Measurements from ENCODE around the gene FITM1.

The FITM1 gene

DNA sequence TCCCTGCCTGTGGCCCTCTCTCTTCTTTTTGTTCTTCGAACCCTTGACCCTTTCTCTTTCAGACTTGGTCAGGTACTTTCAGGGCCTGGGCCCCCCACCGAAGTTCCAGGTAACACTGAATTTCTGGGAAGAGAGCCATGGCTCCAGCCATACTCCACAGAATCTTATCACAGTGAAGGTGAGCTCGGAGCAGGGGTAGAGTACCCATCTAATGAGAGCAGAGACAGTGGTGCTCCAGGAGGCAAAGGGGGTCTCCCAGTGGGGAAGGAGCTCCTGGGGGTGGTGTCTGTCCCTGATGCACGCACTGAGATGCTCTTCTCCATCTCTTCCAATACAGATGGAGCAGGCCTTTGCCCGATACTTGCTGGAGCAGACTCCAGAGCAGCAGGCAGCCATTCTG, 35.3 kb downstream of the FITM1 start:
- DNase-seq: no peak

DNA sequence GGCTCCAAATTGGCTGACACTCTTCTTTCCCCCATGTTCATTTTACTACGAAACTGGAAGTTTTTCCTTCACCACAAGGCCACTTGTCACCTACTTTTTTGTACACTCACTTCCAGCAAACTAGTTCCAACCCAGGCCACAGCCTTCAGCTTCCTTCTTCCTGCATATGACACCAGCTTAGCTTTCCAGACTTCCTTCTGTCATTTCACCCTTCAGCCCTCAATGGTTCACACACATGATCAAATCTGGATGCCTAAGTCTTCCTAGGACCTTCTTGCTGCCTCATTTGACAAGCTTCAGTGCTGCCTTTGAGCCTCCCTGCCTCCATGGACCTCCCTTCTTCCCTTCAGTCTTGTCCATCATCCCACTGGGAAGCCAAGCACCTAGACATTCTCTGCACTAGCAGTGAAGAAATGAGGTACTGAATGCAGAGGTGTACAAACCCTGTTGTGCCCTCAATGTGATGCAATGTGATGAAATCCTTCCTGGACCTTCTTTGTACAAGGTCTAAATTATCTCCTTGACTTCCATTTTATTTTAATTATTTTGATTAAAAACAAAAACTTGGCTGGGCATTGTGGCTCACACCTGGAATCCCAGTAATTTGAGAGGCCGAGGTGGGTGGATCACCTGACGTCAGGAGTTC, 37.1 kb downstream of the FITM1 start:
- DNase-seq: no peak

DNA sequence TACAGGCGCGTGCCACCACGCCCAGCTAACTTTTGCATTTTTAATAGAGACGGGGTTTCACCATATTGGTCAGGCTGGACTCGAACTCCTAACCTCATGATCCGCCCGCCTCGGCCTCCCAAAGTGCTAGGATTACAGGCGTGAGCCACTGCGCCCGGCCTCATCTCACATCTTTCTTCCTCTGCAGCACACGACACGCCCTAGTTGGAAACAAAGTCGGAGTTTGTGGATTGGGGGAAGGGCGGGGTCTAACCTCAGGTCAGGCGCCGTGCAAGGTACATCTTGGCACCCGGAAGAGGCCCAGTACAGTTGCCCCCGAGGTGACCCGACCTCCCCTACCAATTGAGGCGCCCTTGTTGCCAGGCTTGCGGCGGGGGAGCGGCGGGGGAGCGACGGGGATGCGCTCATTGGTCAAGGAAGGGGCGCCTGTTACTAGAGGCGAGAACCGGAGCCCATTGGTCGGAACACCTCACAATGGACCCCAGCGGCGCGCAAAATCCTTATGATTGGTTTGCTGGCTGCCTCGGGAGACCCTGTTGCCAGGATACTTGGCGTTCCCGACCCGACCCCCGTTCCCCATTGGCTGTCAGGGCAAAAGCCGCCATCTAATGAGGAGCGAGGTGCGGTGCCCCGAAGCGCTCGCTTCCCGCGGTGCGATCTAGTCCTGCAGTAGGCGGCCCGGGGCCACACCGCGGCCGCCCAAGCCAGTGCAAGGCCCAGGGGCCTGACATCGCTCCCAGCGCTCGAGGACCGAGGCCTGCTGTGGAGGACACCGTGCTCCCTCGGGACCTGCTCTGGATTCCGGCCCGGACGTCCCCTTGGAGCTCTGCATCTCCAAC, 41.2 kb downstream of the FITM1 start, which contains the start of gene REC8:
Gene REC8, plus strand, starts transcription at position 659 of the 839 bp plus-strand sequence. CDS start 473 bp downstream, outside the sequence.
- no peak for DNase-seq

DNA sequence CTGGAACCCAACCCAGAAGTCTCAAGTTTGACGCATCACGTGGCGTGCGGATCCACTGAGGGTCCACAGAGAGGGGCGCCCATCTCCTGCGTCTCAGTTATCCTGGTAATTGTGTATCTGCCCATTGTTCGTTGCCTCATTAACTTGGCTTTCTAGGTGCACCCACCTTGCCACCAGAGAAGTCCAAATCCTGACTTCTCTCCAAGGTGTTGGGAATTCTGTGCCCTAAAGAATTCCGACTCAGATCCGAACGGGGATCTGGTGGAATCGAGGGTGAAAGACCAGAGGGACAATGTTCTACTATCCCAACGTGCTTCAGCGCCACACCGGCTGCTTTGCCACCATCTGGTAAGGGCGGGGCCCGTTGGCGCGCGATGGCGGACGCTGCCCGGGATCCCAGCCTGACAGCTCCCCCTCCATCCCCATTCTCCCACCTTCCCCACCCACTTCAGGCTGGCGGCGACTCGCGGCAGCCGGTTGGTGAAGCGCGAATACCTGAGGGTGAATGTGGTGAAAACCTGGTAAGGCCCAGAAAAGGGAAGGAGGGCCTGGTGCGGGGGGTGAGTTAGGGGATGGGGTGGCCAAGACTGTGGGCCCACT, 41.9 kb downstream of the FITM1 start:
- no peak for DNase-seq

DNA sequence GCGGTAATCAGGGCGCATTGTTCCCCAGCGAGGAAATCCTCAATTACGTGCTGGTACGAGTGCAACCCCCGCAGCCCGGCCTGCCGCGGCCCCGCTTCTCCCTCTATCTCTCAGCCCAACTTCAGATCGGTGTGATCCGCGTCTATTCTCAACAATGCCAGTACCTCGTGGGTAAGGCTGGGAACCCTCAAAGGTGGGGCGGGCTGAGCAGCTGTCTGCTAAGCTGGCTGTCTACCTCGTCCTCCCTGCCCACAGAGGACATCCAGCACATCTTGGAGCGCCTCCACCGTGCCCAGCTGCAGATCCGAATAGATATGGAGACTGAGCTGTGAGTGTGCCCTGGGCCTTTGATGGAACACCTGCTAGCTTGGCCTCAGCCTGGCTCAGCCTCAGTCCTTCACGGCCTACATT, 42.4 kb downstream of the FITM1 start:
- no peak for DNase-seq

DNA sequence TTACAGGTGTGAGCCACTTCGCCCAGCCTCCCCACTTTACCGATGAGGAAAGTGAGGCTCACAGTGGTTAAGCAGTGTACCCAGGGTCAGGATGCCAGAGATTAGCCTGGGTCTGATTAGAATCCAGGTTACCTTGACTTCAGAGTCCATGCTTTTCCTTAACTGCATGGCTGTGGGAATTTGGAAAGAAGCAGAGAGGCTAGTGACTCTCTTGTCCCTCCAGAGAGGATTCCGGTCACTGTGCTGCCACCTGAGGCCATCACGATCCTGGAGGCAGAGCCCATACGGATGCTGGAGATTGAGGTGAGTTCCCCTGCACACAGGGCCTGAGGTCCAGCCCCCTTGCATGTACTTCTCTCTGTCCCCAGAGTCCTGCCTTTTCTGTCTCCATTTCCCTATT, 46.1 kb downstream of the FITM1 start:
- DNase-seq: no peak

DNA sequence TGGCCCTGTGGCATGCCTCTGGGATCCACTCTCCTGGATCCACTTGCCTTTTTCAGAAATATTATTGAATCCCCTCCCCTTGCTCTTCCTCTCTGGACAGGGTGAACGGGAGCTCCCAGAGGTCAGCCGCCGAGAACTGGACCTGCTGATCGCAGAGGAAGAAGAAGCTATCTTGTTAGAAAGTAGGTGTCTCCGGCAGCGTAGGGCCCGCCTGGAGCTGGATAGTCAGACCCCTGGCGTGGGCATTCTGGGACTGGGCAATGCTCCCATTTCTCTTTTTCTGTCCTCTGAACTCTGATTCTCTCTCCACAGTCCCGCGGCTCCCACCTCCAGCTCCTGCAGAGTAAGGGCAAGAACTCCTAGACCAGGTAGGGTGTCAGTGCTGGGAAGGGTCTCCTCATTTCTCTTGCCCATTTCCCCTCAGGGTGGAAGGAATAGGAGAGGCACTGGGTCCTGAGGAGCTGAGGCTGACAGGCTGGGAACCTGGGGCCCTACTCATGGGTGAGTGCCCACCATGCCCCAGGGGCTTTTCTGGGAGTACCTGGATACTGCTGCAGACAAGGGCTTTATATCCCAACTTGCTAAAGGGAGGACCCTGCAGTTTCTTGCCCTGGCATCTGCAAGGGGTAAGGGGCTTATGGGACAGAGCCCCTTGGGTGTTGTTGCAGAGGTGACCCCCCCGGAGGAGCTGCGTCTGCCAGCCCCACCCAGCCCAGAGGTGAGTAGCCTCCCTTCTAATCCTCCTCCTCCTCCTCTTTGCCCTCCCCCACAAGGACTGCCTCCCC, 46.8 kb downstream of the FITM1 start:
- no peak for DNase-seq

DNA sequence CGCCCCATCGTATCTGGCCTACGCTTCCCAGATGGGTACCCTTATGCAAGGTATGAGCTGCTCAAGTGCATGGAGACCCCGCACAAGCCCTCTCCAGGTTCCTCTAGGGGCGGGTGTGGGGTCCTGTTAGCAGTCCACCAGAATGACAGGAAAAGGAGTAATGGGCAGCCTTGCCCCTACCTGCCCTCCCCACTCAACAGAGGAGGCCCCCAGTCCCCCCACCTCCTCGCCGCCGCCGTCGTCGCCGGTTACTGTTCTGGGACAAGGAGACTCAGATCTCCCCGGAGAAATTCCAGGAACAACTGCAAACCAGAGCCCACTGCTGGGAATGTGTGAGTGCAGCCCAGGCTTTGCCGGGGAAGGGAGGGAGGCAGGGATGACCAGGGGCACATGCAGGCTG, 47.4 kb downstream of the FITM1 start:
- no peak for DNase-seq

DNA sequence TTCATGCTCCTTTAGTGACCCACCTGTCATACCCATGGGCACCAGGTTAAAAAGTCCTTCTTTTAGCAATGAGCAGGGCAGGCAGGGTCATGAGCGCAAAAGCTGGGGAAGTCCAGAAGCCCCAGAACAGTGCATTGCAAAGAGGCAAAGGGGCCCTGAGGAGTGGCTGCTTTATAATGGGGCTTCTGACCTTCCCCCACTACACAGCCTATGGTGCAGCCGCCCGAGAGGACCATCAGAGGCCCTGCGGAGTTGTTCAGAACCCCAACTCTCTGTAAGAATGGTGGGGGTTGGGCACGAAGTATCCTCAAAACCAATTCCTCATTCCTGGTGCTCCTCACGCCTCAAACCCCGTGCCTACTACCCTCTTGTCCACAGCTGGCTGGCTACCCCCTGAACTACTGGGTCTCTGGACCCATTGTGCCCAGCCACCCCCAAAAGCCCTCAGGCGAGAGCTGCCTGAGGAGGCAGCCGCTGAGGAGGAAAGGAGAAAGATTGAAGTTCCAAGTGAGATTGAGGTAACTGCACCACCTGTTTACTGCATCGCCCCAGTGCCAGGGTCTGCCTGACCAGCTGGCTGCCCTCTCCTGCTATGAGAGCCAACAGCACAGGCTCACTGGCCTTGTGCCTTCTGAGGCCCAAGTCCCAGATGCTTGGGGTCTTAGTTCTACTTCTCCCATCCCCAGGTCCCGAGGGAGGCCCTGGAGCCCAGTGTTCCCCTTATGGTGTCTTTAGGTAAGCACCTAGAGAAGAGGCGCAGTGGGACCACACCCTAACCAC, 48.1 kb downstream of the FITM1 start:
- DNase-seq: no peak

DNA sequence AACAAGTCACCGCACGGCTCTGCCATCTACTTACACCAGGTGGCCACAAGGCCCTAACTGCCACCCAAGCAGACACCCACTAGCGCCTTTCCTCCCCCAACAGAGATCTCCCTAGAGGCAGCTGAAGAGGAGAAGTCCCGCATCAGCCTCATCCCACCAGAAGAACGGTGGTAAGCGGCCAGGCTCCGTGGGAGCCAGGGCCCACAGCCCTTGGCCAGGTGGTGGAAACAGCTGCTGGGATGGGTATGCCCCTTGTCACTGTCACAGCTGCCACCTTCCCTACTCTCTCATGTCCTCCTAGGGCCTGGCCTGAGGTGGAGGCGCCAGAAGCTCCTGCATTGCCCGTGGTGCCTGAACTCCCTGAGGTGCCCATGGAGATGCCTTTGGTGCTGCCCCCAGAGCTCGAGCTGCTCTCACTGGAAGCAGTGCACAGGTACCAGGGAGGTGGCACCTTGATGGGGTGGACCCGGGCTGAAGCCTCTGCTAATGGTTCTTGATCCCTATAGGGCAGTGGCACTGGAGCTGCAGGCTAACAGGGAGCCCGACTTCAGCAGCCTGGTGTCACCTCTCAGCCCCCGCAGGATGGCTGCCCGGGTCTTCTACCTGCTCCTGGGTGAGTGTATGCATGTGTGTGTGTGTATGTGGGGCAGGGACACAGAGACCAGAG, 49.0 kb downstream of the FITM1 start:
- no peak for DNase-seq

DNA sequence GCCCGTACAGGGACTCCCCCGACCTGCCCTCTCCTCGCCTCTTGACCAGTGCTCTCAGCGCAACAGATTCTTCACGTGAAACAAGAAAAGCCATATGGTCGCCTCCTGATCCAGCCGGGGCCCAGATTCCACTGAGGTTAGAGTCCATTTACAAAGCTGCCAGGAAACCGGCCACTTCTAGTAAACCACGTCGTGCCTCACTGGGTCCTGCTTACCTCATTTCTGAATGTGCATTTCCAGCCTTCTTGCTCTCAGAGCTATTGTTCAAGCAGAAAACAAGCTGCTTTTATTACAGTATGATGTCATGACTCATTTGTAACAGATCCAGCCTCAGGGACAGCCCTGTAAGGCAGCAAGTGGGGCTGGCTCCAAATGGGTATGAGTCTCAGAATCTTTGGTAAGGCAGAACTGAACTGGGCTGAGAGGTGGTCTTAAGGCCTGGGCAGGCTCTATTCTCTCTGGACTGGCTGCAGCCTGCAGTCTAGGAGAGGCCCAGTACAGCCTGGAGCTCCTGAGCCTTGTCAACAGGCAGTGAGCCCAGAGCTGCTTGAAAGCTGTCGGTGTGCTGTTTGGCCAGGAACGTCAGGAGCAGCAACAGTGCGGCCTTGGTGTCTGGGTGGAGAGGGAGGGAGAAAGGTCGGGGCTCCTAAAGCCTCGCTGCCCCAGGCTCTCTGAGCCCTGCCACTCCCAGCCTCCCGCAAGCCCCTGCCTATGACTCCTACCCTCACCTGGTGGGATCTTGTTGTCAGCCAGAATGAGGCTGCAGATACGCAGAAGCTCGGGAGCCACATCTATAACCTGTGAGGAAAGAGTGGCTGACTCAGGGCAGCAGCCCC, 49.7 kb downstream of the FITM1 start:
- DNase-seq: no peak

DNA sequence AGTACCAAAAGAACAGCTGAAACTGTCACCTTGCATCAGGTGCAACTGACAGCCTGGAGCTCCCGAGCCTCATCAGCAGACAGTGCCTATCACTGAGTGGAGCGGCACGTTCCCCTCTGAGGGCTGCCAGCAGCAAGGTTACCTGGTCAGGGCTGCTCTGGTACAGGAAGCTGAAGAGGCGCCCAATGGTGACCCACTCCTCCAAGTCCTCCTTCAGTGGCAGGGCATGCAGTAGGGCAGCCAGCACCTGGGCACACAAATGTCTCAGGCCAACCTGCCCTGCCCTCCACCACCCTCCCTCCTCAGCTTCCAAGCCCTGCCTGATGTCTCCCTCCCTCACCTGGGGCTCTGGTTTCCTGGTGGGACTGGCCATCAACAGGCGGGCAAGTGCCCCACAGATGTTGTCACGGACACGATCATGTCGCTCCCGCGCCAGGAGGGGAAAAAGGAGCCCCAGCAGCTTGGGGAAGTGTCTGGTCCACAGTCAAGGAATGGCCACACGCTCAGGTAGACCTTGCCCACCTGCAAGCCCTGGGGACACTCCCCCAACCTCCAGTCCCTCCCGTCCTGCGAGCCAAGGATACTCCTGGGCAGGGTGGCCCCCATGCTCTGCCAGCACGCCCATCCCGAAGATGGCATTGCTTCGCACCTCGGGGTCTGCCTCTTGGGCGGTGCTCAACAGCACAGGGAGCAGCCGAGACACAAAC, 51.1 kb downstream of the FITM1 start:
- no peak for DNase-seq

Measured in cortex of kidney (tissue), 1 donor.